Stimulated activated CD8-positive, alpha-beta memory T cell treated with anti-CD3 and anti-CD28 coated beads, Interleukin-15, amount 100 ng/mL, for 24 hours (primary cell): ENCODE data around the gene MLH3.

Experiments used
- DNase-seq: peaks from one replicate; pipeline ENCODE4 v3.0.0-alpha.2; 2020; ENCODE audit warnings: low read depth

MLH3 gene

DNA sequence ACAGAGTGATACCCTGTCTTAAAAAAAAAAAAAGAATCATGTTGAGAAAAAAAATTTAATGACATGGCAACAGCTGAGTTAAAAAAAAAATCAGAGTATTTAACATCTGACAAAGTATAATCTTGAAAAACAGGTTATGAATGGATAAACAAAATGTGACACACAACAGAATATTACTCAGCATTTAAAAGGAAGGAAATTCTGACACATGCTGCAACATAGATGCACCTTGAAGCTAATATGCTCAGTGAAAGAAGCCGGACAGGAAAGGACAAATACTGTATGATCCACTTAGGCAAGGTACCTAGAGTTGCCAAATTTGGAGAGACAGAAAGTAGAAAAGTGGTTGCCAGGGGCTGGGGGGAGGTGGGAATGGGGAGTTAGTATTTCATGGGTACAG is 67.9 kb downstream of the MLH3 start:
- no peak for DNase-seq

DNA sequence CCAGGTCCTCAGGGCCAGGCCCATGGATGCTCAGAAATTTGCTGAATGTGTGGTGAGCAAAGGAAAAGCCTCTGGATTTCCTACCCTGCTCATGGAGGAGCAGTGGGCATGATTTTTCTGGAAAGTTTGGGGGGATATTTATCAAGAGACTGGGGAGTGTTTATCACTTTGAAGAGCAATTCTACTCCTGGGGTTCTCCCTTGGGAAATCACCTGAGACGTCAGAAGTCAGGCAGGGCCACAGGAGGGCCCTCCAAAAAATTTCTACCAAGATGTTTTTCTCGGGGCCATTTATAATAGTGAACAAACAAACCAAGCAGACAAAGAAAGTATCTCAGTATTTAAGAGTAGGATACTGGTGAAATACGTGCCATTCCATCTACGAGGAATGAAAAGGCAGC is 68.6 kb downstream of the MLH3 start:
- DNase-seq = no peak

DNA sequence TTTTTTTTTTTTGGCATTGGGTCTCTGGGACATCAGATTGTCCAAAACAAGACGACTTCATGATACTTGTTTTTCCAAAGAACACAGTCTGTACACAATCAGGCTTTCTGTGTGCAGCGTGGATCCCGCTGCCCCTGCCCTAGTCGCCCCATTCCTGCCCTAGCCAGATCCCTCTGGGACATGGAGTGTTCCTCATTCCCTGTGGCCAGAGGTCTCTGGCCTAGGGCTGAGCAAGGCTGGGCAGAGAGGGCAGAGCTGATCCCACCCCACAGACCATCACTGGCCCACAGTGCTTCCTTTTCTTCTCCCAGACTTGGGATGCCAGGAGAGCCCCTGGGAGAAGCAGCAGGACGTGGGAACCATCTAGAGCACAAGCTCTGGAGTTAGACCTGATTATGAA is 69.4 kb downstream of the MLH3 start:
- no peak for DNase-seq

DNA sequence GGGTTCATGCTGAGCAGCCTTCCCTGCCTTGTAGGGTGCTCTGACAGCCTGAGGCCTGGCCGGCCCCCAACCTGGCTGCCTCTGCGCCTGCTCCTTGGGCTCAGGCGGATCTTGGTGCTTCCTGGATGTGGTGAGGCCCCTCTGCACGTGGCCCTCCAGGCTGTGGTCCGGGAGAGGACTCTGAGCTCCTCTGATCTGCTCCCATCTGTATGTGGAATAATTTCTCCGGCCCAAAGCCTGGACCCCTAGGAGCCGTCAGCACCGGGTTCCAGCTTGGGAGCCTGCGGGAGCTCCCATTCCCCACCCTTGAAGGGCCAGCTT is 69.8 kb downstream of the MLH3 start:
- no peak for DNase-seq

DNA sequence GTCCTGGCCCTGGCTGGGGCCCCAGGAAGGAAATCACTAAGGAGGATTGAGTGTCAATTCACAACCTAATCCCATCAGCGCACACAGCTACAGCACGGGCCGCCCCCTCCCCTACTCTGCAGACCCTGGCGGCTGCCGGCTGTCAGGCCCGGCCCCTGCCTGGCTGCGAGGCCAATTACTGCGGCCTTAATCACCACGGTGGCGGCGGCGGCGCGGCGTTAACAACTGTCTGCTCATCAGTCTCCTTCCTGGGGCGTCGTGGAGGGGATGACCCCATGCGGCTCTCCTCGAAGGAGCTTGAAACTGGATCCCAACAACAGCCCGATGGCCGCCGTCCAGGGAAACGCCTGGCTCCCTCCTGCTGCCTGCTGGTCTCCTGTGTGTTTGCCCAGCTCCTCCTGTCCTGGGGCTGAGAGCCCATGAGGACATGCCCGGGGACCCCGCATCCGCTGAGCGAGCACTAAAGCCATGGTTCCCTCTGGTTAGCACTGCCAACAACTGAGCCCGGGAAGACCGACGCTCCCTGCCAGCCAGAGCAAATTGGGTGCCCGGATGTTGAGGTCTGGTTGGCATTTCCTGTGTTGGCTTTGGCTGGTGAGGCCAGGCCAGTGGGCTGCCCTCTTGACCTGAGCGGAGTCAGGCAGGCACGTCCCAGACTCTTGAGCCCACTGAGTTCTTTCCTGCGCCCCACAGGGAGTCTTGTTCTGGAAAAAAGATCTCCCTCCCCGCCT is 70.4 kb downstream of the MLH3 start:
- no peak for DNase-seq

DNA sequence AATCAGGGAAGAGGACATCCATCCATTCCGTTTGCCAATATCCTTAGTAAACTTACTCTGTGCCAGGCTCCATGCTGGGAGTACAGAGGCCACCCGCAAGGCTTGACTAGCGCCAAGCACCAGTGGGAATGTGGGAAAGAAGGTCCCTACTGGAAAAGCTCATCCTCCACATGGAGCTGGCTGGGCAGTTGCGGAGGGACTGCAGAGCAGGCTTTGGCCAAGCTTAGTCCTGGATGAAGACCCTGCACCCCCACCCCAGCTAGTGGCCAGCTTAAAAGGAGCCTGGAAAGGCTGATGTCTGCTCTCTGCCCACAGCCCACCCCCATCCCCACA is 70.9 kb downstream of the MLH3 start:
- no peak for DNase-seq

DNA sequence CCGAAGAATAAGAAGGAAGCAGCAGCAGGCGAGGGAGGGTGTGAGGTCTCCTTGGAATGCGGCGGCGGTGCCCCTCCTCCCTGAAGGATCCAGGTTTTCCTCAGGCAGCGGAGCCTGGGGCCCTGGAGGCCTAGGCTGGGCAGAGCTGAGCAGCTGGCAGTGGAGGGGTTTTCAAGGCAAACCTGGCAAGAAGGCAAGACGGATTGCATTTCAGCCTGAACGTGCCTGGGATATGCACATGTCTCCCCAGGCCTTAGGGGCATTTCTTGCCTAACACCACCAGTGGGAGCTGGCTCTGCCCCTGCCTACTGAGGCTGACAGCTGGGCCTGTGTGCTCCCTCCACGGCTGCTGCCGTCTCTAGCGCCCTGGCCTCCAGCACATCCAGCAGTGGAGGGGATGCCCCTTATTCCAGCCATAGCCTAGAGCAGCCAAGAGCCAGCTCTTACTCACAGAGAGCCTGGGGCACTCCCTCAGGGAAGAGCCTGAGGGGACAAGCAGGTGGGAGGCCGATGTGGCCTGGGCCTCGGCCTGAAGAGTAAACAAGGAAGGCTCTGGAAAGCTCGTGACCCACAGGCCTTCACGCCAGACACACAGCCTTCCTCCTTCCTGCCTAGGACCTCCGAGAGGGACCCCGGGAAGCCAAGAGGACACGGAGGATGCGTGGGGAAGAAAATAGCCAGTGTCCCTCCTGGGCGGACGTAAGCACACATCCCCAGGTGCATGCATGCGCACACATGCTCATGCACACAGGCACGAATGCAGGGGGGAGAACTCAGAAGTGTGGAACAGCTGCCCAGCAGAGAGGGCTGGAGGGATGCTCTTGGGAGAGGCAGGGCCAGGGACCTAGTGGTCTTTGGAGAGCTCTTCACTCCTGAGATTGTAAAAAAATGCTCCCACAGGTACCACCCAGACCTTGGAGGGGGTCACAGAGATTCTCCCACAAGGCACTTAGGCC is 71.5 kb downstream of the MLH3 start:
- DNase-seq = no peak

DNA sequence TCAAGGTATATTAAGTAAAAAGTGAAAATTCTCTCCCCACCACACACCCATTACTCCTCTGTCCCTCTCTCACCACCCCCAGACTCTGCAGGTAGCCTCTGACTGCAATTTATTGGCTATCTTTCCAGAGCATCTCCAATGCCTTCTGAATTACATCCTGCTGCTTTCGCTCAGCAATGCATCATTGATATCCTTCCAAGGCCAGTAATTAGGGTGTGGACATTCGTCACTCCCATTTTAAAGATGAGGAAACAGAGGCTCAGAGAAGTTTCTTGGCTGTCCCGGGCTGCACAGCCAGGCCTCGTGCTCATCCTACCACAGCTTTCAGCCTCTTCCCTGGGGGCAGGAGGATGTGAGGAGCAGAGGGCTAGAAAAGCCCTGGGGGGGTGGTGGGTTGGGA is 72.2 kb downstream of the MLH3 start:
- no peak for DNase-seq

DNA sequence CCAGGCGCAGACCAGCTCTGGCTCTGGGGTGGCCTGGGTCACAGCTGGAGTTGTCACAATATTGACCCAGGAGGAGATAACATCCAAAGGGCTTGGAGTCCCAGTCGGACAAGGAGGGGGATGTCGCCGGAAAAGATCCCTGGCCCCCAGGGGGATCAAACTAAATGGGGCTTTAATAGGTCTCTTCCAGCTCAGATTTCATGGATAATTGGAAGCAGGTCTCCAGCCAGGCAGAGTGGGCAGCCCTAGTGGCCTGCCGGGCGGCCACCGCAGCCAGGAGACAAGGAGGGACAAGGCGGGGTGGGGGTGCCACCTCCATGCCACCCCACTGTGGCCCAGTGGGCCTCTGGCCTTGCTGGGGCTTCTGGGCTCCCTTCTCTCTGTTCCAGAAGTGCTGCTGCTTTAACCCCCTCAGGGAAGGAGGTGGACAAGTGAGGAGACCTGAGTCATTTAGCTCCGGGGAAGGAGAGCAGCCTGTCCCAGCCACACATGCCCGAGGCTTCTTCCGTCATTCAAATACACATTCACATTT is 72.8 kb downstream of the MLH3 start:
- DNase-seq = no peak

DNA sequence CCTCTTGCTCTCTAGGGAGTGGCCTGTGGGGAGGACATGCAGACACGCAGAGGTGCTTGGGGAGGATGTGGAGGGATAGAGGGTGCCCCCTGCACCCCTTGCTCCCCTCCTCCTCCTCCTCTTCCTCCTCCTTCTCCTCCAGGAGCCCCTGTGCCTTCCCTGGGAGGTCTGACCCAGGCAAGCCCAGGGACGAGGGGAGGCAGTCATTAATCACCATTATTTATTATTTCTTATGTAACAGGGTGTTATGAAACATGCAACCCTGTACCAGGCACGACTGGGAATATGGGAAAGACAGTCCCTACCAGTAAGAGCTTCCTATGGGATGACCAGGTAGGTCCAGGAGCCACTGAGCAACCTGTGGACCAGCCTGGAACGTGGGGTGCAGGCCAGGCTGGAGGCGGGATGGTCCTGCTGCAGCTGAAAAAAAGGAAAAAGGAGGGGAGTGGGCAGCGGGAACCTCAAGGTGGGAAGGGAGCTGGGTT is 73.3 kb downstream of the MLH3 start:
- no peak for DNase-seq

DNA sequence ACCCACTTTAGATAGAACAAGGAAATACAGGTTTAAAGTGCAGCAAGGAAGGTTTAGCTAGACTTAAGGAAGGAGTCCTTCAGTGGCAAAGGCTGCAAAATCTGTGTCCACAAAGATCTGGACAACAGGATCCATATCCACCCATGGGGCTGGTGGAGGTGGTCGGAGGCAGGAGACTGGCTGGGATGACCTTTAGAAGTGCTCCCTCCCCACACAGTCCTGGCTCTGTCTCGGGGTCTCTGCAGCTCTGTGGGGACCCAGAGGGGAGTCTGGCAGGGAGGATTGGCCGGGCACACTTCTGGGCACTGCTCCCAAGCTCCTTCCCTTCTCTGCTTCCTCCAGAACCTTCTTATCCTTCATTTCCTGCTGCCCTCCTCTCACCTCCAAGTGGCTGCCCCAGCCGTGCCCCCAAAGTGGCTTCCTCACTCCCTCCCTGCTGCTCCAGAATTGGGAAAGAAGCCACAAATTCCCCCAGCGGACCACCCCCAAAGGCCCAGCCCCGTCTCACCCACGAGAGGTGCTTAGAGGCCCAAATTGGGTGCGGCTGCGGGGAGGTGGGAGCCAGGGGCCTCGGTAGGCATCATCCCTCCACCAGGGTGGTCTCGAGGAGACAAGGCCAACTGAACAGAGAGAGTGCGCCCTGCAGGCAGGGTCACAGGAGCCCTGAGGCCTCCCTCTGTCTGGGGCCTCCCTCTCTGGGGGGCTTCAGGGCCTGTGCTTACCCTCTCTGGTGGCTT is 73.9 kb downstream of the MLH3 start:
- DNase-seq = no peak

DNA sequence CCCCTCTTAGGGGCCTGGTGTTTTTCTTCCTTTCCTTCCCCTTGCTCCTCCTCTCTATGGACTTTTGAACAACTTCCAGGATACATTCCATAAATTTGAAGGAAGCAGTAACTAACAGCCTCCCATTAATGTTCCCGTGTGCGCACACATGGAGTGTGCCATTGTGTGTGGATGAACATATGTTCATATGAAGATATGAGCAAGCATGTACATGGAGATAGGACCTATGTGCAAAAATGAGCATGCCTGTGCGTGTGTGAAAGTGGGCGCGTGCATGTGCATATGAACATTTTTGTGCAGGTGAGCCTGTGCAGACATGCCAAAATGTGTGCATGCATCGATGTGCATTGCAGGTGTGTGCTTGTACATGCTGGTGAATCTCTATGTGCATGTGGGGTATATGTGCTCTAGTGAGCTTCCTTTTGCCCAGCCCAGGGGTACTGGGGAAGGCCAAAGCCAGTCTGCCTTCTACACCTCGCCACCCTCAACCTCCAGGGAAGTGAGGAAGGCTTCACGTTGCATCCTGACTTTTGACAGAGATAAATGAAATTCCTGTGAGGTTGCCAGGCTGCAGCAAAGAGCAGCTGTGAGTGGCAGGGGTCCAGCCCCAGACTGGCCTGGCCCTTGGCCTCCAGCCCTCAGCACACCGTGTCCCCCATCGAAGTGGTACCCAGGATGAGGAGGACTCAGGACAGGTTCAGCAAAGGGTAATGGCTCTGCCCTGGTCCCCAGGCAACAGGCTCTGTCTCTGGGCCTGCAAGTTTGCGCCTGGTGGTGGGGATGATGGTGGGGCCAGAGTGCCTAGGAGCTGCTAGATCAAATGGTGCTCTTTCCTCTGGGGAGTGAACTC is 74.8 kb downstream of the MLH3 start:
- no peak for DNase-seq

DNA sequence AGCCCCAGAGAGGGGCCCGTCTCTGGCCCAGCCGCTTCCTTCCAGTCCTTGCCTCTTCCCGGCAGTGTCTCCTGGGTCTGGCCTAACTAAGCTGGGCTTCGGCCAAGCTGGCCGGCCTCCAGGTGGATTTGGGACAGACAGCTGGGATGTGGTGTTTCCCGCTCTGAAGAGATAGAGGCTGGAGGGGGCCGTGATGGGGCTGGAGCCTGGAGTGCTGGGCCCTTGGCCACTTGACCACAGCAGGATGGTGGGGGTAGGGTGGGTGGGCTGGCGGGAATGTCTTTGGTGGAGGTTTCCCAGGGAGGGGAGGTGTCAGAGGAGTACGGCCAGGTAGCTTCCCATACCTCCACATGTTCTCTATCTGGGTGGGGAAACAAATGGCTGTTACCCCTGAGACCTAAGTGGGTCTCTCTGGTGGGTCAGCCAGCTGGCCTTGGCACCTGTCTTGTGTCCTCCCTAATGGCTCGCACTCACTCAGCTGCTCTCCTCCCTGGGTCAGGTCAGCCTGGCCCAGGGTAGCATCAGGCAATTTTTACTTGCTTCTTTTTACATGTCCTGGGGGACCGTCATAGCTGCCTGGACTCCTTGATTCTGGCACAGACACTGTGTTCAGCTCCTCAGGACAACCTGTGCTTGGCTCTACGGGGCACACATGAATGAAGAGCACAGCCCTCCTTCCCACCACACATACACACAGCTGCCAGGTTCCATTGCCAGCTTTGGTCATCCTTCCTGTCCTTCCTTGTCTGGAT is 76.0 kb downstream of the MLH3 start:
- no peak for DNase-seq

DNA sequence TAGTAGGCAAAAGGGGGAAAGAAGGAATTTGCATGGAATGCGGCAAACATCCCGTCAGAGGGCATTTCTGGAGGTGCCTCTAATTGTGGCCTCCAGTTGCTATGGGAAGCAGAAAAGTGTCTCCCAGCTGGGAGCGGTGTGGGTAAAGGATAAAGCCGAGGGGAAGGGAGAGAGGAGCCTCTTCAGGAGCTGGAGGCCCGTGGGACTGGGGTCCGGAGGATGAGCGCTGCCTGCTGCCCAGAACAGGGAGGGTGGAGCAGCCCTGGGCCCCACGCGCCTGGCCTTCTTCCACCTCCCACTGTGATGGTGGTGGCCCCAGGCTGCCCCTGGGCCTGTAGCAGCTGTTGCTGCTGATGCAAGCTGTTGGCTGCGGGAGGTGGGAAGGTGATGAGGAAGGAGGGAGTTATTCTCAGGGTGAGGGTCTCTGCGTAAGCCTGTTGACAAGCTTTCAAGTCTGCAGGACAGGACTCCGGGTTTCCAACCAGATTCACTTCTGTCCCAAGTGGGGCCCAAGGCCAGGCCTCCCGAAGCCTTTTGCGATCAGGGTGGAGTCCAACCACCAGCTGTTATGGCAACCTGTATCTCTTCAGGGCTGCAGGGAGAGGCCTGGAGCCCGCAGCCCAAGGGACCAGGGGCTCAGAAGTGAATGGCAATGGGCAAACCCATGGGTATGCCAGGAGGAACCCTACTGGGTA is 76.8 kb downstream of the MLH3 start:
- no peak for DNase-seq

DNA sequence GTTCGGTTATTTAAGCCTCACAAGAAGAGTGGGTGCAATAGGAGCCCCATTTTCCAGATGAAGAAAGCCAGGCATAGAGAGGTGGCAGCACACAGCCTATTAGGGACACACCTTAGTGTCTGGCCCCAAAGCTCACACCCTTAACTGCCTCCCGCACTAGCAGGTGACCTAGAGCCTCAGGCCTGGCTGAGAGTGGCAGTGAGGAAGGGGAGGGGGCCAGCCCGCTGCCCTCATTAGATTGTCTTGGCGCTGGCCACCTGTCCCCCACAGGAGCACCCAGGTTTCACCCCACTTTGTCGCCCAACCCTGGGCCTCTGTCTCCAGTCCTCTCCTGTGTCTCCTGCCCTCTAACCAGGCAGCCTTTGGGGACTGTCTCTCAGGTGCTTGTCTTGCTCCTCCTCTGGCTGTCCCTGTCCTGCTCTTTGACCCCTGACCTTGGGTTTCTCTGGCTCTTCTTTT is 77.3 kb downstream of the MLH3 start:
- no peak for DNase-seq

DNA sequence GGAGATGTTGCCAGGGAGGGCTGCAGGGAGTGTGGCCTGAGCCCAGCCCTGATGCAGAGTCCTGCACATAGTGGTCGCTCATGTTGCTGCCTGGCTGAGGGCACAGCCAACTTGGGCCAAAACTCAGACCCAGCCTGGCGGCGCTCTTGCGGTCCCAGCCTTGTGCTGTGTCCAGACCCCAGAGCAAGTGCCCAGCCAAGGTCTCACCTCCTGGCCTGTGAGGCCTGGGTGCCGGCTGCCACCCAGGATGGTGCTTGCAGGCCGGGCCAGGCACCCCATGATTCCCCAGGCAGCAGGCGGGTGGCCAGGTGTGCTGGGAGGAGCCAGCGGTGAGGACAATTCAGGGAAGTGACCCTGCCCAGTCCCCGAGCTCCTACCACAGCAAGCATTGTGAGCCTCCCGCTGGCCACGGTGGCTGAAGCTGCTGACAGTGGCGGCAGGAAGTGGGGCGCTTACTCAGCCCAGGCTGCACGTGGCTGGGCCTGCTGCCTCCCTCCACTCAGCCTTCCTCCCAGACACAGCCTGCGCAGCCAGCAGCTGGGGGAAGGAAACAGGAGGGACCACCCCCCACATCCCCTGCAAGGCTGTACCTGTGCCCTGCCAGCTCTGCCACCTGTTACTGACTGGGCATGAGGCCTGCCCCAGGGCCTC is 78.1 kb downstream of the MLH3 start:
- no peak for DNase-seq

DNA sequence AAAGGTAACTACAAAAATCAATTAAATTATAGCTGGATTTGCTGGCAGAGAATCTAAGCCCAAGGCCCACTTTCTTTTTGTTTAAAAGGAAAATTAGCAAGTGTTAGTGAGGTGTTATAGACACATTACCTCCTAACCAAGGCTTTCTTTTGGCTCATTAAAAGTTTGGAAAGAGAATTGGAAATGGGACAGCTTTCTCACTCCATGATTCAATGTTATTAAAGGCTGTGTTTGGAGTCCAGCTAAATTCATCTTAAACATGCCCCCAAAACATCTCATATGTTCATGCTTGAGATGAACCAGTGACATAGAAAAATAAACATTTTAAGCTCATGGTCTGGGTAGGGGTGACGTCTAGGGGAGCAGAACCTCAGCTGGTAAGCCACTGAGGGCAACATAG is 82.5 kb downstream of the MLH3 start:
- no peak for DNase-seq

DNA sequence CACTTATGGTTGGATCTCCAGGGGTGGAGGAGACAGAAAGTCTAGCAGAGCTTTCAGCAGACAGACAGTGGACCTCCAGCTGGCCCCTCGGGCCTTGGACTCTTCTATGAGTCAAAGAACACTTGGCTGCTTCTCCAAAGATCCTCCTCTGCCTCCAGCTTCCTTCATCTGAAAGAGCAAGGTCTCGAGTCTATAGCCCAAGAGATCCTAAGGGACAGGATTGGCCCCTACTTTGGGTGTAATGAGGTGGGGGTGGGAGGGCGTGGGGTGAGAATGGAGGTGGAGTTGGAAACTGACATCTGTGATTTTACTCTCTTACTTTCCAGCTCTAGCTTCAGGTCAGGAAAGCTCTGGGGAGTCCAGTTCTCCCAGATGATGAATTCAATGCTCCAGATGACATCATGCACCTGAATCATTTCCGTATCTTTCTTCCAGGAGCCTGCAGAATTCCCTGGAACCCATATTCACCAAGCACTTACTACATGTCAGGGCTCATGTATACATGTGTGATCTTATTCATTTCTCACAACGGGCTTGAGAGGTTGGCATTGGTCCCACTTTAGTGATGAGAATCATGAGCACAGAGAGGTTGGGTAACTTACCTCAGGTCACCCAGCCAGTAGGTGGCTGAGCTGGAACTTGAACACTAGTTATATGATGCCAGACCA is 85.6 kb downstream of the MLH3 start:
- DNase-seq = no peak
